GM12865 (cell line): ENCODE measurements around the gene RBM11.

ENCODE experiments used
- DNase-seq: peaks from one replicate; pipeline ENCODE4 v3.0.0; 2010; ENCODE audit warnings: low read depth
- H3K4me3 ChIP-seq: 2 replicates; pipeline ENCODE4 v1.5.1; 2011; ENCODE audit warnings: mild to moderate bottlenecking, low read depth, low read length, control low read depth
- TF ChIP-seq, protein P1 (sequence below): IDR thresholded peaks from 2 replicates; pipeline ENCODE4 v1.5.1; 2011; ENCODE audit warnings: low read length, control low read depth, low read depth, inconsistent platforms; ENCODE audit not compliant: insufficient read depth; ENCODE audit errors: missing control alignments

Gene RBM11

DNA sequence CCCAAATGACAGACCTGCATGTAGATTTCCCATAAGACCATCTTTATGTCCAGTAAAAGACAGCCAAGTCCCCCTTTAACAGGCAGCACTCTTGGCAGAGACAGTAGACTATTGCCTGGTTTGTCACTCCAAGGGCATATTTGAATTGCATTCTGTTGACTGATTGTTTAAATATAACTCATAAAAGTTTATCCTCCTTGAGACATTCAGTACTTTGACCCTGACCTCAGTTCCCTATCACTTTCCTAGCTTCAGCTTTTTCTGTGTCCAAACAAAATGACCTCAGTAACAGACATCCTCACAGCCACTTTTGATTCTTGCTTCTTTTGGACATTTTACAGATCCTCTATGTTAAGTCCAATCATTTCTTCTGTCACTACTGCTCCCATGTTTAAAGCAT is 51.1 kb downstream of the RBM11 start:
- no peak overlapping the region for H3K4me3 ChIP-seq
- TF ChIP-seq, protein P1, sequence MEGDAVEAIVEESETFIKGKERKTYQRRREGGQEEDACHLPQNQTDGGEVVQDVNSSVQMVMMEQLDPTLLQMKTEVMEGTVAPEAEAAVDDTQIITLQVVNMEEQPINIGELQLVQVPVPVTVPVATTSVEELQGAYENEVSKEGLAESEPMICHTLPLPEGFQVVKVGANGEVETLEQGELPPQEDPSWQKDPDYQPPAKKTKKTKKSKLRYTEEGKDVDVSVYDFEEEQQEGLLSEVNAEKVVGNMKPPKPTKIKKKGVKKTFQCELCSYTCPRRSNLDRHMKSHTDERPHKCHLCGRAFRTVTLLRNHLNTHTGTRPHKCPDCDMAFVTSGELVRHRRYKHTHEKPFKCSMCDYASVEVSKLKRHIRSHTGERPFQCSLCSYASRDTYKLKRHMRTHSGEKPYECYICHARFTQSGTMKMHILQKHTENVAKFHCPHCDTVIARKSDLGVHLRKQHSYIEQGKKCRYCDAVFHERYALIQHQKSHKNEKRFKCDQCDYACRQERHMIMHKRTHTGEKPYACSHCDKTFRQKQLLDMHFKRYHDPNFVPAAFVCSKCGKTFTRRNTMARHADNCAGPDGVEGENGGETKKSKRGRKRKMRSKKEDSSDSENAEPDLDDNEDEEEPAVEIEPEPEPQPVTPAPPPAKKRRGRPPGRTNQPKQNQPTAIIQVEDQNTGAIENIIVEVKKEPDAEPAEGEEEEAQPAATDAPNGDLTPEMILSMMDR = no peak
- no peak for DNase-seq

DNA sequence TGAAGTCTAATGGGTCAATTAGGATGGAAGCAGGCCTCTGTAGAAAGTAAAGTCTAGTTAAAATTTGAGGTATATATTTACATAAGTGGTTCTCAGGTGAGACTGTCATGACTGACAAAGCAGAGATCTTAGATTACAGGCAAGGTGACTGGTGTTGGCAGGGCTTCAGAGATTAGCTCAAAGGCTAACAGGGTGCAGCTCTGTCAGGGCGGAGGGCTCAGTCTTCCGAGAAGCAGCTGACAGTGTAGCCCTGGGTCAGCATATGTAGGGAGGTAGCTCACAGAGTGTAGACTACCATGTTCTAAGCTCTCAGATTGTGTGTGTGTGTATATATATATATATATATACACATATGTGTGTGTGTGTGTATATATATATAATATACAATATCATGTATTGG is 54.7 kb downstream of the RBM11 start:
- no peak overlapping the region for H3K4me3 ChIP-seq
- DNase-seq = no peak
- TF ChIP-seq, protein P1 = no peak

DNA sequence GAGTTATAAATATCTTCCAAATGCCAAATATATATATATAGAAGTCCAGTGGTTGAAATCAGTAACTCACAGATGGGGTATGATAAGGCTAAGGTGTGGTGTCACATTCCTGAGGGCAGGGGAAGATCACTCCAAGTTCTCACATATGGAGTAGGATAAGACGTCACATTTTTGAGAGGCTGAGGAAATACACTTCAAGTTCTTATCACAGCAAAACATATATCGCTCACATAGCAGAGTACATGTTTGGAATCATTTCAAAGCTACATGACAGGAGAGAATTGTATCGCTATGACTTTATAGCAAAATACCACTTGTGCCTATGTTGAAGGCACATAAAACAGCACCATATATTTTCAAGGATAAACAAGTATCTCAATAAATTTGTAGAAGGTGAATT is 55.1 kb downstream of the RBM11 start:
- no peak for DNase-seq
- TF ChIP-seq, protein P1 = no peak
- no peak overlapping the region for H3K4me3 ChIP-seq

DNA sequence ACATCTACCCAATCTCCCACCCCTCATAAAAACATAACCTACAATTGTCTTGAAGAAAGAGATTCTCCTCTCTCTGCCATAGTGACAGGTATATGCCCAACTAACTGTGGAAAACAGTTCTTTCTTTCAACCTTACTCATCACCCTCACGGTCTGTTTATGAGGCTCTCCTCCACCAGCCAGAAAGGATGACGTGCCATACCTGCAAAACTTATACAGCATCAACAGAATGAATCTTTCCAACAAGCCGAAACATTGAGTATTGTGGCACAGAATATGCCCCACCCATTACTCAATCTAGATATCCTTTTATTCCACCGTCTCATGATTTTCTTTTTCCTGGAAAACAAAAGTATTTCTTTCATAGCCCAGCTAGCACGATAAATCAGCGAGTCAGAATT is 55.7 kb downstream of the RBM11 start:
- DNase-seq = no peak
- TF ChIP-seq, protein P1 = no peak
- H3K4me3 ChIP-seq = no peak overlapping the region

DNA sequence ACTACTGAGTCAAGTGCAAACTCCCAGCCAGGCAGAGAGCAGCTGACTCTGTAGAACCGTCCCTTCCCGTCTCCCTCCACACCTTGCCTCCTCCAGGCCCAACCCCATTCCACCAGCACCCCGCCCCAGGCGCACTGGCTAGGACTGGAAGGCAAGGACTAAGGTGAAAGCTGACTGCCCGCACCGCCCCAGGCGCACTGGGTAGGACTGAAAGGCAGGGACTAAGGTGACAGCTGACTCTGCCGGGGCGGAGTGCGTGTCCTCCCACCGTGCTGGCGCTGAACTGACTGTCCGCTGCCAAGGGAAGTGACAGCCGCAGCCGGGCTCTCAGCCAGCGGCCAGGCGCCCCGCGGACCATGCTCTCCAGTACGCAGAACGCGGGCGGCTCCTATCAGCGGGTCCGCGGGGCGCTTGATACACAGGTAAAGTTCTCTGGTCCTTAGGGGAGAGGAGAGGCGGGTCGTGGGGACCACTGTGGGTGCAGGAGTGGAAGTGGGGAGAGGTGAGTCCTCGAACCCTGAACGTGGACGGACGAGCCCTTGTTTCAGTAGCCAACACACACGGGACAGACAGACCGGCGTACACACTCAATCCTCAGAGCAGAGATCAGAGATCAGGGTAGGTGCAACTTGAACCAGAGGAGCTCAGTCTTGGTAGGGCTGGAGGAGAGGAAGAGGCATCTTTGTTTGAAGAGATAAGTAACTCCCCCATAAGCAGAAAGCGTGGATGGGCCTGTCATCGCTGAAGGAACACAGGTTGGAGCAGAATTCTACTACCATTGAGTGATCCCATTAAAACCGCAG is 58.0 kb downstream of the RBM11 start:
- no peak for DNase-seq
- H3K4me3 ChIP-seq = no peak overlapping the region
- TF ChIP-seq, protein P1 = no peak

DNA sequence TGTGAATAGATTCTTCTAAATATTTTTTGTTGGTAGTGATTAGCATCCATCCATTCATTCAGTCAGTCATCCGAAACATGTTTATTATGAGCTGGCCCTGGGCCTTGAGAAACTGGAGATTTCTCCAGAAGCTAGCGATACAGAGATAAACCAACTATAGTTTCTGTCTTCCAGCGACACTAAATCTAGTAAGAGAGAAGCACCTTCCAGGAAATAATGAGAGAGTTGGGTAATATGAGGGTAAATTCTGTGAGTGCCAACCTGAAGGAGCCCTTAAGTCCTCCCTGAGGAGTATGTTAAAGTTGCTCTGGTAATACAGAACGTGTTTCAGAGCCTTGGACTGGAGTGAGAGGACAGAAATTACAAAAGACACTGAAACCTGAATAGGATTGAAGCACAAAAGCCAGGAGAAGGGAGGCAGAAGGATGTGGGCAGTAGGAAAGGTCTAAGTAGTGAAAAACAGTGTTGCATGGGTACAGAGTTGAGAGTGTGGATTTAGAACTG is 59.8 kb downstream of the RBM11 start:
- TF ChIP-seq, protein P1 = no peak
- no peak for DNase-seq
- no peak overlapping the region for H3K4me3 ChIP-seq
